Colonic mucosa (tissue), 4 donors: ENCODE measurements around the gene SOBP. TPM values are rescaled to one million over a fixed set of nuclear protein-coding genes. Genes with fewer than 3 reads are reported as not detected.

Experiments used
- DNase-seq: peaks from one replicate; pipeline ENCODE4 v3.0.0-alpha.2; 2020
- H3K27ac ChIP-seq: fragments of 200-600 bp; one replicate; pipeline ENCODE4 v1.8.0; 2021
- H3K27me3 ChIP-seq: fragments of 200-600 bp; one replicate; pipeline ENCODE4 v1.8.0; 2021
- H3K36me3 ChIP-seq: fragments of 200-600 bp; one replicate; pipeline ENCODE4 v1.8.0; 2021
- H3K4me1 ChIP-seq: fragments of 200-600 bp; one replicate; pipeline ENCODE4 v1.8.0; 2021; ENCODE audit warnings: mild to moderate bottlenecking
- H3K4me3 ChIP-seq: fragments of 200-600 bp; one replicate; pipeline ENCODE4 v1.8.0; 2021
- H3K9ac ChIP-seq, 2 donors: one replicate each; pipeline ENCODE4 v1.7.0; 2013; ENCODE audit warnings: control low read depth in 2 of 2, low read depth in 2 of 2, low read length in 2 of 2
- H3K9me3 ChIP-seq: fragments of 200-600 bp; one replicate; pipeline ENCODE4 v1.8.0; 2021
- CTCF ChIP-seq: fragments of 200-600 bp; IDR thresholded peaks from one replicate; pipeline ENCODE4 v1.8.0; 2022; ENCODE audit warnings: antibody characterized with exemption, mild to moderate bottlenecking
- intact Hi-C: fragments of 100-400 bp; cut with DNase I; formaldehyde crosslinking; loops from one replicate; pipeline ENCODE4 v1.14.1; 2022
- total RNA-seq, 2 donors: library from RNA; stranded (reverse); fragmentation: NEBNext Ultra II Directional in 1 of 2; extraction: Animal tissue kit (Norgen Biotek cat#: 25700) in 1 of 2; gene quantifications; one replicate each; pipeline ENCODE4 v1.2.1, GENCODE V29; 2021
- donor health status: healthy.
- donor health status: DM: no; HTN: no; CAD: no.
- donor health status: DM: no; HTN: no; CAD: no.

SOBP gene
- total RNA-seq, 2 donors from 2014 or later, result 0.67 to 3.4 TPM

DNA sequence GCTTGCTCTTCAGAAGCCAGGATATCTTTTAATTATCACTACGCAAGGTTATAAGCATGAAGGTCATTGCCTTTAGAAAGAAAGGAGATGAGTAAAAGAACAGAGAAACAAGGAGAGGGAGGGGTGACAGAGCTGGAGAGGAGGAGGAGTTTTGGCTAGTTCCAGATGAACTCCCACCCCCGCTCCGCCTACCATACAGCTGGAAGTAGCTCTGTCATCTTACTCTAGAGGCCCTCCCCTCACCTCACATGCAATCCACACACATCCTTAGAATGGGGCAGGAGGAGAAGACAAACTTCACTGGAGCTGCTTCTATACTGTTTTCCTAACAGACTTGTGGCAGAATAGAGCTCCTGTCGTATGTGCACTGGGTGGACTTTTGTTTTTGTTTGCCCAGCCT is 189.5 kb downstream of the SOBP start:
- TF ChIP-seq CTCF, result no peak
- Histone ChIP-seq H3K9me3 (no peaks in the 10 kb centered on the region), H3K9ac (no peak overlapping the region), H3K4me3 (no peak overlapping the region), H3K4me1 (no peaks in the 10 kb centered on the region), H3K27ac (no peak overlapping the region), H3K36me3 (no peaks in the 10 kb centered on the region), H3K27me3 (no peaks in the 10 kb centered on the region)
- intact Hi-C loops, result loop anchor here (5.0 to 10.0 kb wide), 2 partner anchors 168 to 365 kb away; no protein-coding TSS in a partner anchor
- no peak for DNase-seq

GRCh38 chr6:107682721-107683120 is 192.8 kb downstream of the SOBP start:
- Histone ChIP-seq H3K4me1 (no peaks in the 10 kb centered on the region), H3K9ac (no peak overlapping the region), H3K4me3 (no peak overlapping the region), H3K9me3 (no peaks in the 10 kb centered on the region), H3K36me3 (no peaks in the 10 kb centered on the region), H3K27me3 (no peaks in the 10 kb centered on the region), H3K27ac (no peak overlapping the region)
- intact Hi-C loops, result no loop called here
- no peak for DNase-seq
- no peak for TF ChIP-seq CTCF

GRCh38 chr6:107683183-107683582 is 193.3 kb downstream of the SOBP start:
- Histone ChIP-seq H3K4me1 (no peaks in the 10 kb centered on the region), H3K4me3 (no peak overlapping the region), H3K27me3 (no peaks in the 10 kb centered on the region), H3K36me3 (no peaks in the 10 kb centered on the region), H3K9me3 (no peaks in the 10 kb centered on the region), H3K9ac (no peak overlapping the region), H3K27ac (no peak overlapping the region)
- no peak for TF ChIP-seq CTCF
- intact Hi-C loops, result no loop called here
- no peak for DNase-seq

GRCh38 chr6:107684996-107685395 is 195.1 kb downstream of the SOBP start:
- Histone ChIP-seq H3K27me3 (no peaks in the 10 kb centered on the region), H3K4me1 (no peaks in the 10 kb centered on the region), H3K9me3 (no peaks in the 10 kb centered on the region), H3K9ac (no peak overlapping the region), H3K36me3 (no peaks in the 10 kb centered on the region), H3K4me3 (no peak overlapping the region), H3K27ac (no peak overlapping the region)
- intact Hi-C loops, result no loop called here
- no peak for DNase-seq
- TF ChIP-seq CTCF, result no peak

DNA sequence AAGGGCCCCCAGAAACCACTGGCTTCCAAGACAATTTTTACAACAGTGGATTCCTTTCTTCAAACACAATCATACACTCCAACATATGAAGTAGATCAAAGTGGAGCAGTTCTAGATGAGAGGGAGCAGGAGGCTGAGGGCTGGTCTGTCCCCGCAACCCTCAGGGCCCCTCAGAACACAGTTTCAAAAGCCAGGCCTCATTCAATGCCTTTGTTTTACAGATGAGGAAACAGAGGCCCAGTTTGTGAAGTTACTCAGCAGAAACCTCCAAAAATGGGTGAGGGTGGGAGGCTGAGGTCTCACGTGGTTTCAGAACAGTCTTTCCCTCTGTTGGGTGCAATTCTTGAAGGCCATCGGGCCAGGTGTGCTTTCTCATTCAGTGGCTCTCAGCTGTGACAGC is 199.3 kb downstream of the SOBP start:
- H3K27ac ChIP-seq, result no peak overlapping the region
- no peak for DNase-seq
- H3K36me3 ChIP-seq, result no peaks in the 10 kb centered on the region
- no peak for TF ChIP-seq CTCF
- H3K4me1 ChIP-seq, result no peaks in the 10 kb centered on the region
- no peaks in the 10 kb centered on the region for H3K27me3 ChIP-seq
- H3K9ac ChIP-seq, result no peak overlapping the region
- H3K4me3 ChIP-seq, result no peak overlapping the region
- intact Hi-C loops, result no loop called here
- no peaks in the 10 kb centered on the region for H3K9me3 ChIP-seq
